NT2/D1 (cell line): ENCODE data around the gene KCNS1.

ENCODE experiments used
- DNase-seq: peaks from one replicate; pipeline ENCODE4 v3.0.0-alpha.2; 2011; ENCODE audit warnings: low read depth, low spot score
- H3K27me3 ChIP-seq: 2 replicates; pipeline ENCODE4 v1.6.0; 2011; ENCODE audit warnings: mild to moderate bottlenecking; ENCODE audit not compliant: insufficient read length, insufficient read depth
- H3K36me3 ChIP-seq: 2 replicates; pipeline ENCODE4 v1.6.1; 2011; ENCODE audit warnings: mild to moderate bottlenecking, low read length, mixed read lengths; ENCODE audit not compliant: insufficient read depth, insufficient read length
- H3K4me1 ChIP-seq: 2 replicates; pipeline ENCODE4 v1.5.1; 2011; ENCODE audit not compliant: insufficient read depth, insufficient read length
- H3K4me3 ChIP-seq: 2 replicates; pipeline ENCODE4 v1.5.1; 2011; ENCODE audit warnings: low read depth; ENCODE audit not compliant: insufficient read length
- H3K9ac ChIP-seq: 2 replicates; pipeline ENCODE4 v1.6.0; 2011; ENCODE audit warnings: low read depth; ENCODE audit not compliant: insufficient read length
- H3K9me3 ChIP-seq: 2 replicates; pipeline ENCODE4 v1.5.1; 2011; ENCODE audit warnings: mild to moderate bottlenecking, low read length; ENCODE audit not compliant: insufficient read depth
- SUZ12 ChIP-seq: IDR thresholded peaks from 2 replicates; pipeline ENCODE4 v1.6.1; 2011; ENCODE audit not compliant: insufficient read length, insufficient read depth; ENCODE audit errors: extremely low read depth
- YY1 ChIP-seq: IDR thresholded peaks from 2 replicates; pipeline ENCODE4 v1.6.1; 2011; ENCODE audit not compliant: insufficient read length, insufficient read depth
- ZNF274 ChIP-seq: IDR thresholded peaks from 2 replicates; pipeline ENCODE4 v1.6.1; 2011; ENCODE audit warnings: mild to moderate bottlenecking, low read depth, low read length

Gene KCNS1

GRCh38 chr20:45049438-45049837 lies 51.5 kb downstream of the KCNS1 start:
- no peak for DNase-seq
- Histone ChIP-seq H3K36me3 (no peaks in the 10 kb centered on the region), H3K4me1 (no peaks in the 10 kb centered on the region), H3K9me3 (no peaks in the 10 kb centered on the region), H3K27me3 (no peaks in the 10 kb centered on the region), H3K9ac (no peak overlapping the region), H3K4me3 (no peak overlapping the region)
- no peak for TF ChIP-seq YY1
- TF ChIP-seq SUZ12, result no peak
- no peak for TF ChIP-seq ZNF274

DNA sequence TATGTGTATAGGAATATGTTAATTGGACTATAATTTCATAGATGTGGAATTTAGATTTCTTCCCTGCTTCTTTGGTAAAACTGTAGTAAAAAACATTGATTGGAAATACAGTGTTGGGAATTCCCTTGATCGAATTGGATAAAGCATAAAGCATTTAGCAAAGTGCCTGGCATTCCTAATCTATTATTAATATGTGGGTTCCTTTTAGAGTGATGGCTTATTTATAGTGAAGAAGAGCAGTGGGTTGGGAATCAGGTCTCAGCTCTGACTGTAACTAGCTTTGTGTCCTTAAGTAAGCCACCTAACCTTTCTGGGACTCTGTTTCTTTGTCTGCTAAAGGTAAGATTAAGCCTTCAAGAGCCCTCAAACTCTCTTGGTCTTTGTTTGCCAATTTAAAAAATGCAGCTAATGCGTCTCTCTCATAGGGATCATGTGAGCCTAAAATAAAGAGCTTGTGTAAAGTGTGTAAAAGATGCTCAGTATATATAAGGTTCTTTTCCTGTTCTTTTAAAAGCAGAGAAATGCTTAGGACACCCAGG lies 53.3 kb downstream of the KCNS1 start:
- TF ChIP-seq ZNF274 (no peak), SUZ12 (no peak), YY1 (no peak)
- no peak for DNase-seq
- Histone ChIP-seq H3K27me3 (no peaks in the 10 kb centered on the region), H3K36me3 (no peaks in the 10 kb centered on the region), H3K9me3 (no peaks in the 10 kb centered on the region), H3K4me1 (no peaks in the 10 kb centered on the region), H3K9ac (no peak overlapping the region), H3K4me3 (no peak overlapping the region)

DNA sequence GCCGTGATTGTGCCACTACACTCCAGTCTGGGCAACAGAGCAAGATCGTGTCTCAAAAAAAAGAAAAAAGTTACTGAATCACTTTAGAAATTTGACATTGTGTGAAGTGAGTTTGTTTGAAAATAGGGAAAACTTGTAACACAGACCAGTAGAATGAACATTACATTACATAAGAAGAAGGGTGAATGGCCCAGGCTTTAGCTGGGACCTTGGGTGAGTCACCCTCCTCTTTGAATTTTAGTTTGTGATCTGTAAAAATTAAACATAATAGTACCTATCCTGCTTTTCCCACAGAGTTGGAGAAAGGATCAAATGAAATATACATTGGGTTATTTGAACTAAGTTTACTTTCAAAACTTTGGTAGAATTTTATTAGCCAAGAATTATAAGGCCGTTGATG lies 56.3 kb downstream of the KCNS1 start:
- H3K9ac ChIP-seq, result no peak overlapping the region
- no peak overlapping the region for H3K4me3 ChIP-seq
- H3K27me3 ChIP-seq, result no peaks in the 10 kb centered on the region
- H3K9me3 ChIP-seq, result peaks cover 7% of the 10 kb centered on the region; the same call in 1 of the 2 replicates
- TF ChIP-seq ZNF274 (no peak), SUZ12 (no peak), YY1 (no peak)
- no peaks in the 10 kb centered on the region for H3K4me1 ChIP-seq
- no peaks in the 10 kb centered on the region for H3K36me3 ChIP-seq
- no peak for DNase-seq

DNA sequence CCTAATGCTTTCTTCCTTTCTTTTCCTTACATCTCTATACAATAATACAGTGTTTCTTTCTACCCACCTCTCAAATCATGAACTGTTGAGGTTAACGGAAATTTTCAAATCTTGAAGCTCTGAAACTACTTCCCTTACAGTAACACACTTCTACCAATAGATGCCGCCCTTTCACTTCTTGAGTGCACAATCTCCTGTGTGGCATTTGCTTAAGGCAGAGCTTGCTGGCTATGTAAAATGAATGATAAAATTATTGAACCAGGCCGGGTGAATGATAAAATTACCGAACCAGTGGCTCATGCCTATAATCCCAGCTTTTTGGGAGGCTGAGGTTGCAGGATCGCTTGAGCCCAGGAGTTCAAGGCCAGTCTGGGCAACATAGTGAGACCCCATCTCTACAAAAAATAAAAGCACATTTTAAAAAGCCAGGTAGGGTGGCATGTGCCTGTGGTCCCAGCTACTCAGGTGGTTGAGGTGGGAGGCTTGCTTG lies 56.8 kb downstream of the KCNS1 start:
- DNase-seq, result peak; percentile 27
- TF ChIP-seq YY1 (no peak), SUZ12 (no peak), ZNF274 (no peak)
- H3K9ac ChIP-seq, result no peak overlapping the region
- no peak overlapping the region for H3K4me3 ChIP-seq
- H3K4me1 ChIP-seq, result no peaks in the 10 kb centered on the region
- no peaks in the 10 kb centered on the region for H3K27me3 ChIP-seq
- no peaks in the 10 kb centered on the region for H3K36me3 ChIP-seq
- H3K9me3 ChIP-seq, result peaks cover 7% of the 10 kb centered on the region; the same call in 1 of the 2 replicates

DNA sequence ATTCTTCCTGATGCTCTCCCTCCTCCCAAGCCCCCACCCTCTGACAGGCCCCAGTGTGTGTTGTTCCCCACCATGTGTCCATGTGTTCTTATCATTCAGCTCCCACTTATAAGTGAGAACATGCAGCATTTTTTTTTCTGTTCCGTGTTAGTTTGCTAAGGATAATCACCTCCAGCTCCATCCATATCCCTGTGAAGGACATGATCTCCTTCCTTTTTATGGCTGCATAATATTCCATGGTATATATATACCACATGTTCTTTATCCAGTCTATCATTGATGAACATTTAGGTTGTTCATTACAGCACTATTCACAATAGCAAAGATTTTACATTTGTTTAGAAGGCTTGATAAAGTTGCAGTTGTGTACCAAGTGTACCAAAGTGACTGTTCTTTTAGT lies 57.9 kb downstream of the KCNS1 start:
- no peak for DNase-seq
- Histone ChIP-seq H3K9me3 (peaks cover 7% of the 10 kb centered on the region; the same call in 1 of the 2 replicates), H3K27me3 (no peaks in the 10 kb centered on the region), H3K36me3 (no peaks in the 10 kb centered on the region), H3K4me1 (no peaks in the 10 kb centered on the region), H3K4me3 (no peak overlapping the region), H3K9ac (no peak overlapping the region)
- TF ChIP-seq YY1, result no peak
